ENCODE results near the gene ADRM1. TPM values are rescaled to one million over a fixed set of nuclear protein-coding genes. Genes with fewer than 3 reads are reported as not detected.

Gene ADRM1
- total and polyA plus RNA-seq, 12 donors, result 50.6 to 254 (median 126) TPM

GRCh38 chr20:62299666-62300236, 3.0 kb upstream of the ADRM1 start:
- H3K9me3 ChIP-seq (replicated peaks in 1 of 3), result no peaks in the 10 kb centered on the region
- TF ChIP-seq, protein P1, sequence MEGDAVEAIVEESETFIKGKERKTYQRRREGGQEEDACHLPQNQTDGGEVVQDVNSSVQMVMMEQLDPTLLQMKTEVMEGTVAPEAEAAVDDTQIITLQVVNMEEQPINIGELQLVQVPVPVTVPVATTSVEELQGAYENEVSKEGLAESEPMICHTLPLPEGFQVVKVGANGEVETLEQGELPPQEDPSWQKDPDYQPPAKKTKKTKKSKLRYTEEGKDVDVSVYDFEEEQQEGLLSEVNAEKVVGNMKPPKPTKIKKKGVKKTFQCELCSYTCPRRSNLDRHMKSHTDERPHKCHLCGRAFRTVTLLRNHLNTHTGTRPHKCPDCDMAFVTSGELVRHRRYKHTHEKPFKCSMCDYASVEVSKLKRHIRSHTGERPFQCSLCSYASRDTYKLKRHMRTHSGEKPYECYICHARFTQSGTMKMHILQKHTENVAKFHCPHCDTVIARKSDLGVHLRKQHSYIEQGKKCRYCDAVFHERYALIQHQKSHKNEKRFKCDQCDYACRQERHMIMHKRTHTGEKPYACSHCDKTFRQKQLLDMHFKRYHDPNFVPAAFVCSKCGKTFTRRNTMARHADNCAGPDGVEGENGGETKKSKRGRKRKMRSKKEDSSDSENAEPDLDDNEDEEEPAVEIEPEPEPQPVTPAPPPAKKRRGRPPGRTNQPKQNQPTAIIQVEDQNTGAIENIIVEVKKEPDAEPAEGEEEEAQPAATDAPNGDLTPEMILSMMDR (IDR thresholded peaks at IDR 0.05), result no peak
- TF ChIP-seq POLR2A (IDR thresholded peaks at IDR 0.05), result no peak
- peaks cover 10 to 17% of the 10 kb centered on the region in 2 donors for H3K4me1 ChIP-seq (replicated peaks in 1 of 2)
- no peak overlapping the region for H3K27ac ChIP-seq
- intact Hi-C loops (cut with DNase I), result loop anchor here (5.0 to 10.0 kb wide), 5 partner anchors 55 to 495 kb away; partner anchors contain the start of genes LAMA5 (in 1 of the 2) and MRGBP (in 1 of the 2)
- WGBS, 4 donors, result 66 to 76% (median 71%) methylated on average over 10 to 12 of the region's 12 CpGs
- H3K36me3 ChIP-seq (replicated peaks in 1 of 2), result peaks cover 0 to 18% of the 10 kb centered on the region in 2 donors
- H3K4me3 ChIP-seq, result no peak overlapping the region
- H3K27me3 ChIP-seq, result no peaks in the 10 kb centered on the region
- no peak for DNase-seq

DNA sequence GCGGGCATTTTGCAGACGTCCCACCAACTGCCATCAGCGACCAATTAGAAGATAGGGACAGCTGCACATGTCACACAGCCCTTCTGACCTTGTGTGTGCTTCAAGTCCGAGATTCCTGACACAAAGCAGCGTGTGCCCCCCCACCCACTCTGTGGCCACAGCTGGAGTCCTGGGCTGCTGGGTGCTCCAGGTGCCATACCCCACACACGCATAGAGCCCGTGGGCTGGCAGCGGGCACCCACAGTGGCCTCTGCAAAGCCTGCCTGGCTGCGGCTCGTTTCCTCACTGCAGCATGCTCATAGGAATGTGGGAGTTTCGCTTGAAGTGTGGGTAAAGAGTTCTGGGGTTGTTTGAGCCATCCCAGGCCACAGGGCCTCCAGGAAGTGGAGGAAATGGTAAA, 2.5 kb upstream of the ADRM1 start:
- Histone ChIP-seq H3K27ac (no peak overlapping the region), H3K4me1 (replicated peaks in 1 of 2) (peaks cover 16 to 22% of the 10 kb centered on the region in 2 donors), H3K36me3 (replicated peaks in 1 of 2) (peaks cover 0 to 19% of the 10 kb centered on the region in 2 donors), H3K9me3 (replicated peaks in 1 of 3) (no peaks in the 10 kb centered on the region), H3K27me3 (no peaks in the 10 kb centered on the region), H3K4me3 (no peak overlapping the region)
- 71 to 77% (median 75%) methylated on average over 8 to 11 of the region's 11 CpGs for WGBS, 4 donors
- TF ChIP-seq, protein P1 (IDR thresholded peaks at IDR 0.05), result no peak
- TF ChIP-seq POLR2A (IDR thresholded peaks at IDR 0.05), result no peak
- DNase-seq, result no peak
- intact Hi-C loops (cut with DNase I), result loop anchor here (5.0 to 10.0 kb wide), 5 partner anchors 54 to 494 kb away; partner anchors contain the start of genes LAMA5 (in 1 of the 2) and MRGBP (in 1 of the 2)

- intact Hi-C loops (cut with DNase I), result loop anchor here (5.0 to 10.0 kb wide), 5 partner anchors 54 to 494 kb away; partner anchors contain the start of genes LAMA5 (in 1 of the 2) and MRGBP (in 1 of the 2)
- Histone ChIP-seq H3K27ac (no peak overlapping the region), H3K4me1 (replicated peaks in 1 of 2) (peaks cover 25% of the 10 kb centered on the region in 2 donors), H3K4me3 (peak overlapping the region in 1 of 4 donors; percentile 80), H3K9me3 (replicated peaks in 1 of 3) (no peaks in the 10 kb centered on the region), H3K36me3 (replicated peaks in 1 of 2) (peaks cover 0 to 20% of the 10 kb centered on the region in 2 donors), H3K27me3 (no peaks in the 10 kb centered on the region)
- DNase-seq, result no peak
- 84 to 89% (median 87%) methylated on average over 11 of the region's 11 CpGs for WGBS, 4 donors
- TF ChIP-seq, protein P1 (IDR thresholded peaks at IDR 0.05), result no peak
- TF ChIP-seq POLR2A (IDR thresholded peaks at IDR 0.05), result no peak
Measured at GRCh38 chr20:62301111-62301668, 1.6 kb upstream of the ADRM1 start.

DNA sequence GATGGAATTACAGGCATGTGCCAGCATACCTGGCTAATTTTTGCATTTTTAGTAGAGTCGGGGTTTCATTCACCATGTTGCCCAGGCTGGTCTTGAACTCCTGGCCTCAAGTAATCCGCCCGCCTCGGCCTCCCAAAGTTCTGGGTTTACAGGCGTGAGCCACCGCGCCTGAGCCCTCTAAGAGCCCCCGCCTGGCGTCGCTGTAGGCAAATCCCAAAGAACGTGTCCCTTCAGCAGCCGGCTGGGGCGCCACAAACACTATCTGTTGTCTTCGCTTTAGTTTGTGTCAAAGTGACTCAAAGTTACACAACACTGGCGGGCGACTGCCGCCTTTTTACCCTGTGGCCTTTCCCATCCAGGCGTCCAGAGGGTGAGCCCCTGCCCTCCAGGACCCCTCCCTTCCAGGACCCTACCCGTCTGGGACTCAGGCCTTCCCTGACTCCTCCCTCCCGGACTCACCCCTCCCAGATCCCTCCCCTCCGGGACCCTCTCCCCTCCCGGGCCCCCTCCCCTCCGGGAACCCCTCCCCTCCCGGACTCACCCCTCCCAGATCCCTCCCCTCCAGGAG, 940 bp upstream of the ADRM1 start:
- TF ChIP-seq, protein P1 (IDR thresholded peaks at IDR 0.05), result peak; percentile 78 to 97 (median 96)
- peak in 1 of 2 donors; percentile 72 for TF ChIP-seq POLR2A (IDR thresholded peaks at IDR 0.05)
- 0 to 3% (median 3%) methylated on average over 7 to 24 of the region's 24 CpGs for WGBS, 4 donors
- intact Hi-C loops (cut with DNase I), result loop anchor here (2.0 to 10.0 kb wide), 6 partner anchors 53 to 493 kb away; partner anchors contain the start of genes LAMA5 (in 1 of the 2) and MRGBP (in 1 of the 2)
- H3K4me3 ChIP-seq, result peak overlapping the region in 2 of 4 donors; percentile 68 to 80
- H3K27me3 ChIP-seq, result no peaks in the 10 kb centered on the region
- peak overlapping the region; percentile 95 to 99 (median 98) for H3K27ac ChIP-seq
- H3K36me3 ChIP-seq (replicated peaks in 1 of 2), result peaks cover 0 to 27% of the 10 kb centered on the region in 2 donors
- peak; percentile 88 to 98 (median 97) for DNase-seq
- H3K4me1 ChIP-seq (replicated peaks in 1 of 2), result peaks cover 25 to 31% of the 10 kb centered on the region in 2 donors
- no peaks in the 10 kb centered on the region for H3K9me3 ChIP-seq (replicated peaks in 1 of 3)

Measured in adrenal gland (tissue), 12 donors.